ENCODE results near the gene SLFN12L.
"Not testable (repeated sequence)": the region's sequence is repeated elsewhere in the genome, so short reads cannot be mapped to it uniquely, and the experiment has no call there.

SLFN12L gene

GRCh38 chr17:35534576-35535093 lies 2.8 kb downstream of the SLFN12L start:
- no peak overlapping the region for H3K4me3 ChIP-seq (ENCODE audit: low read depth, low read length)
- no peak for DNase-seq (ENCODE audit: low read depth)
- no peak for TF ChIP-seq CTCF (conservative IDR thresholded peaks at IDR 0.05; ENCODE audit: low read depth, low read length)

GRCh38 chr17:35531160-35531559 lies 6.3 kb downstream of the SLFN12L start:
- H3K4me3 ChIP-seq (ENCODE audit: low read depth, low read length): no peak overlapping the region

GRCh38 chr17:35529866-35530265 lies 7.6 kb downstream of the SLFN12L start:
- no peak for TF ChIP-seq CTCF (conservative IDR thresholded peaks at IDR 0.05; ENCODE audit: low read depth, low read length)
- DNase-seq (ENCODE audit: low read depth): no peak
- no peak overlapping the region for H3K4me3 ChIP-seq (ENCODE audit: low read depth, low read length)

More at GRCh38 chr17:35531160-35531559, 6.3 kb downstream of the SLFN12L start:
- DNase-seq (ENCODE audit: low read depth): no peak
- no peak for TF ChIP-seq CTCF (conservative IDR thresholded peaks at IDR 0.05; ENCODE audit: low read depth, low read length)

- DNase-seq (ENCODE audit: low read depth); H3K4me3 ChIP-seq (ENCODE audit: low read depth, low read length): not testable (repeated sequence)
Measured at GRCh38 chr17:35529326-35529725, 8.2 kb downstream of the SLFN12L start.

- TF ChIP-seq CTCF (conservative IDR thresholded peaks at IDR 0.05; ENCODE audit: low read depth, low read length): no peak
- DNase-seq (ENCODE audit: low read depth): no peak
- no peak overlapping the region for H3K4me3 ChIP-seq (ENCODE audit: low read depth, low read length)
Measured at GRCh38 chr17:35523296-35523695, 14.2 kb downstream of the SLFN12L start.

- DNase-seq (ENCODE audit: low read depth); H3K4me3 ChIP-seq (ENCODE audit: low read depth, low read length): not testable (repeated sequence)
Measured at GRCh38 chr17:35521654-35522256, 15.7 kb downstream of the SLFN12L start.

- no peak overlapping the region for H3K4me3 ChIP-seq (ENCODE audit: low read depth, low read length)
- TF ChIP-seq CTCF (conservative IDR thresholded peaks at IDR 0.05; ENCODE audit: low read depth, low read length): no peak
Measured at GRCh38 chr17:35521150-35521549, 16.3 kb downstream of the SLFN12L start.

GRCh38 chr17:35519906-35520442 lies 17.5 kb downstream of the SLFN12L start:
- DNase-seq (ENCODE audit: low read depth): no peak
- no peak for TF ChIP-seq CTCF (conservative IDR thresholded peaks at IDR 0.05; ENCODE audit: low read depth, low read length)
- H3K4me3 ChIP-seq (ENCODE audit: low read depth, low read length): no peak overlapping the region

More at GRCh38 chr17:35521150-35521549, 16.3 kb downstream of the SLFN12L start:
- DNase-seq (ENCODE audit: low read depth): no peak
